ENCODE results near the gene TRAPPC6A. TPM values are rescaled to one million over a fixed set of nuclear protein-coding genes. Genes with fewer than 3 reads are reported as not detected.

Gene TRAPPC6A
- 15.9 and 20.0 TPM in 2 replicates for total RNA-seq
- polyA plus RNA-seq, result 4.5 and 9.3 TPM in 2 replicates
- polyA plus RNA-seq (2012), result 8.0 and 12.9 TPM in 2 replicates
- 3.1 and 4.3 TPM in 2 replicates for polyA minus RNA-seq (ENCODE audit: low replicate concordance)

GRCh38 chr19:45177817-45178261 is at the start of gene TRAPPC6A:
Gene TRAPPC6A (minus strand): TSS chr19:45178237. CDS start chr19:45178218, 19 bp downstream.
- TF ChIP-seq CTCF (conservative IDR thresholded peaks at IDR 0.05 in 1 of 2, IDR thresholded peaks at IDR 0.05 in 1 of 2; ENCODE audit: low read depth in 1 of 2, low read length in 2 of 2) (no peak), EZH2 (IDR thresholded peaks at IDR 0.05; ENCODE audit: low read length, missing control alignments) (no peak)
- peak within 1 kb of the TSS; percentile 89 for H3K4me2 ChIP-seq (ENCODE audit: extremely low read depth, insufficient read depth, low read length)
- peaks cover 3% of the 10 kb centered on the region for H3K4me1 ChIP-seq (ENCODE audit: control insufficient read depth, extremely low read depth, insufficient read depth, low read length)

GRCh38 chr19:45224645-45225044 is 46.6 kb upstream of the TRAPPC6A start:
- Histone ChIP-seq H3K4me1 (ENCODE audit: control insufficient read depth, extremely low read depth, insufficient read depth, low read length) (no peaks in the 10 kb centered on the region), H3K27me3 (ENCODE audit: control insufficient read depth, insufficient read depth, low read length) (peaks cover 4% of the 10 kb centered on the region)

More at GRCh38 chr19:45177817-45178261, at the start of gene TRAPPC6A:
- peak within 1 kb of the TSS; percentile 95 for H2AFZ ChIP-seq (ENCODE audit: low read length)
- H3K4me3 ChIP-seq (replicated peaks in 1 of 4; ENCODE audit: control extremely low read depth in 1 of 4, insufficient read depth in 1 of 4, low read depth in 3 of 4, low read length in 4 of 4), result peak within 1 kb of the TSS; percentile 77 to 99 (median 92)
- H3K27ac ChIP-seq (ENCODE audit: insufficient read depth, low read length), result peak within 1 kb of the TSS; percentile 99
- no peaks in the 10 kb centered on the region for H4K20me1 ChIP-seq (ENCODE audit: control insufficient read depth, extremely low read depth, insufficient read depth, low read length)
- peaks cover 11% of the 10 kb centered on the region for H3K79me2 ChIP-seq (ENCODE audit: control insufficient read depth, insufficient read depth, low read length)
- peak; percentile 40 to 74 for DNase-seq (ENCODE audit: low read depth in 2 of 2)
- no peaks in the 10 kb centered on the region for H3K27me3 ChIP-seq (ENCODE audit: control insufficient read depth, insufficient read depth, low read length)
- H3K9me3 ChIP-seq (ENCODE audit: control insufficient read depth, insufficient read depth, low read depth, low read length), result no peaks in the 10 kb centered on the region
- H3K9ac ChIP-seq (ENCODE audit: insufficient read depth, low read length), result peak within 1 kb of the TSS; percentile 99
- no peaks in the 10 kb centered on the region for H3K36me3 ChIP-seq (ENCODE audit: control insufficient read depth, insufficient read depth, low read length)

GRCh38 chr19:45223879-45224278 is 45.8 kb upstream of the TRAPPC6A start:
- Histone ChIP-seq H3K9ac (ENCODE audit: insufficient read depth, low read length) (no peak overlapping the region), H4K20me1 (ENCODE audit: control insufficient read depth, extremely low read depth, insufficient read depth, low read length) (no peaks in the 10 kb centered on the region), H3K36me3 (ENCODE audit: control insufficient read depth, insufficient read depth, low read length) (no peaks in the 10 kb centered on the region), H3K27me3 (ENCODE audit: control insufficient read depth, insufficient read depth, low read length) (peaks cover 8% of the 10 kb centered on the region), H3K79me2 (ENCODE audit: control insufficient read depth, insufficient read depth, low read length) (no peaks in the 10 kb centered on the region), H3K4me1 (ENCODE audit: control insufficient read depth, extremely low read depth, insufficient read depth, low read length) (no peaks in the 10 kb centered on the region), H3K9me3 (ENCODE audit: control insufficient read depth, insufficient read depth, low read depth, low read length) (no peaks in the 10 kb centered on the region), H2AFZ (ENCODE audit: low read length) (no peak overlapping the region), H3K4me3 (replicated peaks in 1 of 4; ENCODE audit: control extremely low read depth in 1 of 4, insufficient read depth in 1 of 4, low read depth in 3 of 4, low read length in 4 of 4) (no peak overlapping the region), H3K27ac (ENCODE audit: insufficient read depth, low read length) (no peak overlapping the region), H3K4me2 (ENCODE audit: extremely low read depth, insufficient read depth, low read length) (no peak overlapping the region)
- no peak for TF ChIP-seq CTCF (conservative IDR thresholded peaks at IDR 0.05 in 1 of 2, IDR thresholded peaks at IDR 0.05 in 1 of 2; ENCODE audit: low read depth in 1 of 2, low read length in 2 of 2)
- no peak for TF ChIP-seq EZH2 (IDR thresholded peaks at IDR 0.05; ENCODE audit: low read length, missing control alignments)
- no peak for DNase-seq (ENCODE audit: low read depth in 2 of 2)

More at GRCh38 chr19:45224645-45225044, 46.6 kb upstream of the TRAPPC6A start:
- Histone ChIP-seq H3K79me2 (ENCODE audit: control insufficient read depth, insufficient read depth, low read length) (no peaks in the 10 kb centered on the region), H3K9me3 (ENCODE audit: control insufficient read depth, insufficient read depth, low read depth, low read length) (no peaks in the 10 kb centered on the region), H3K36me3 (ENCODE audit: control insufficient read depth, insufficient read depth, low read length) (no peaks in the 10 kb centered on the region), H3K27ac (ENCODE audit: insufficient read depth, low read length) (no peak overlapping the region), H2AFZ (ENCODE audit: low read length) (no peak overlapping the region), H4K20me1 (ENCODE audit: control insufficient read depth, extremely low read depth, insufficient read depth, low read length) (no peaks in the 10 kb centered on the region), H3K9ac (ENCODE audit: insufficient read depth, low read length) (no peak overlapping the region), H3K4me2 (ENCODE audit: extremely low read depth, insufficient read depth, low read length) (no peak overlapping the region), H3K4me3 (replicated peaks in 1 of 4; ENCODE audit: control extremely low read depth in 1 of 4, insufficient read depth in 1 of 4, low read depth in 3 of 4, low read length in 4 of 4) (no peak overlapping the region)
- TF ChIP-seq EZH2 (IDR thresholded peaks at IDR 0.05; ENCODE audit: low read length, missing control alignments) (no peak), CTCF (conservative IDR thresholded peaks at IDR 0.05 in 1 of 2, IDR thresholded peaks at IDR 0.05 in 1 of 2; ENCODE audit: low read depth in 1 of 2, low read length in 2 of 2) (no peak)
- DNase-seq (ENCODE audit: low read depth in 2 of 2), result no peak

Measured in fibroblast of lung (primary cell).